Liver (tissue), 9 donors: ENCODE results near the gene ENPP3. TPM values are rescaled to one million over a fixed set of nuclear protein-coding genes. Genes with fewer than 3 reads are reported as not detected.
"Not testable (repeated sequence)": the region's sequence is repeated elsewhere in the genome, so short reads cannot be mapped to it uniquely, and the experiment has no call there.

Experiments
- DNase-seq: peaks from one replicate; pipeline ENCODE4 v3.0.0-alpha.2; 2017; ENCODE audit warnings: low spot score
- H3K27ac ChIP-seq, 2 donors: one replicate each; pipeline ENCODE4 v1.7.0; 2013; ENCODE audit warnings: inconsistent platforms in 2 of 2, low read length in 2 of 2, control low read depth in 1 of 2, low read depth in 1 of 2, mild to moderate bottlenecking in 1 of 2
- H3K27me3 ChIP-seq, 4 donors: one replicate each; pipeline versions ENCODE4 v1.6.1 to v1.7.0; 2013; ENCODE audit warnings: low read length in 3 of 4, inconsistent platforms in 1 of 4, mild to moderate bottlenecking in 1 of 4, moderate library complexity in 1 of 4; ENCODE audit not compliant: control insufficient read depth in 4 of 4, insufficient read depth in 4 of 4
- H3K36me3 ChIP-seq, 4 donors: one replicate each; pipeline versions ENCODE4 v1.6.1 to v1.7.0; 2013; ENCODE audit warnings: low read length in 3 of 4, mild to moderate bottlenecking in 3 of 4, low read depth in 1 of 4, moderate library complexity in 1 of 4; ENCODE audit not compliant: control insufficient read depth in 4 of 4, insufficient read depth in 3 of 4
- H3K4me1 ChIP-seq, 4 donors: one replicate each; pipeline versions ENCODE4 v1.6.1 to v1.7.0; 2013; ENCODE audit warnings: low read length in 3 of 4, mild to moderate bottlenecking in 3 of 4, moderate library complexity in 1 of 4; ENCODE audit not compliant: control insufficient read depth in 4 of 4, insufficient read depth in 4 of 4
- H3K4me3 ChIP-seq, 3 donors: one replicate each; pipeline versions ENCODE4 v1.6.1 to v1.7.0; 2013; ENCODE audit warnings: low read length in 3 of 3, control low read depth in 1 of 3, low read depth in 1 of 3, mild to moderate bottlenecking in 1 of 3
- H3K9ac ChIP-seq, 2 donors: one replicate each; pipeline ENCODE4 v1.7.0; 2013; ENCODE audit warnings: low read length in 2 of 2, mild to moderate bottlenecking in 2 of 2, moderate library complexity in 2 of 2, control low read depth in 1 of 2, low read depth in 1 of 2
- H3K9me3 ChIP-seq, 4 donors: one replicate each; pipeline versions ENCODE4 v1.6.1 to v1.7.0; 2013; ENCODE audit warnings: low read length in 3 of 4; ENCODE audit not compliant: control insufficient read depth in 4 of 4
- EGR1 ChIP-seq, 2 donors: IDR thresholded peaks; 2 replicates each; pipeline ENCODE4 v1.6.1; 2016 to 2018; ENCODE audit warnings: antibody characterized with exemption in 2 of 2, low read depth in 2 of 2
- FOXA1 ChIP-seq: IDR thresholded peaks from 2 replicates; pipeline ENCODE4 v1.6.1; 2016; ENCODE audit warnings: antibody characterized with exemption
- FOXA2 ChIP-seq: IDR thresholded peaks from 2 replicates; pipeline ENCODE4 v1.6.1; 2016; ENCODE audit warnings: antibody characterized with exemption
- GABPA ChIP-seq, 2 donors: IDR thresholded peaks in 1 of 2; conservative IDR thresholded peaks in 1 of 2; 2 replicates each; pipeline ENCODE4 v1.6.1; 2016; ENCODE audit warnings: antibody characterized with exemption in 2 of 2, mild to moderate bottlenecking in 1 of 2, moderate library complexity in 1 of 2
- HNF4A ChIP-seq, 2 donors: conservative IDR thresholded peaks; 2 replicates each; pipeline ENCODE4 v1.6.1; 2016; ENCODE audit warnings: antibody characterized with exemption in 2 of 2, mild to moderate bottlenecking in 2 of 2
- HNF4G ChIP-seq: IDR thresholded peaks from 2 replicates; pipeline ENCODE4 v1.6.1; 2016; ENCODE audit warnings: antibody characterized with exemption
- NR2F2 ChIP-seq: IDR thresholded peaks from 2 replicates; pipeline ENCODE4 v1.6.1; 2016; ENCODE audit warnings: antibody characterized with exemption
- RXRA ChIP-seq, 2 donors: IDR thresholded peaks; 2 replicates each; pipeline ENCODE4 v1.6.1; 2017 to 2018; ENCODE audit warnings: antibody characterized with exemption in 2 of 2, mild to moderate bottlenecking in 1 of 2
- TAF1 ChIP-seq: conservative IDR thresholded peaks from 2 replicates; pipeline ENCODE4 v1.6.1; 2016; ENCODE audit warnings: antibody characterized with exemption, mild to moderate bottlenecking
- YY1 ChIP-seq: IDR thresholded peaks from 2 replicates; pipeline ENCODE4 v1.6.1; 2016; ENCODE audit warnings: antibody characterized with exemption, mild to moderate bottlenecking
- WGBS: extraction: QIAGEN DNeasy Blood & Tissue Kit; methylation state at CpG from one replicate; pipeline ENCODE4 v1.1.7; 2013; 5-methylcytosine and 5-hydroxymethylcytosine counted together
- polyA plus RNA-seq, 2 donors: library from polyadenylated mRNA; stranded (reverse) in 1 of 2; unstranded in 1 of 2; fragments of 200-250 nt in 1 of 2; fragments of >200 nt in 1 of 2; fragmentation: Nextera tagmentation in 1 of 2; extraction: Ambion mirVana in 1 of 2; gene quantifications; one replicate each; pipeline versions ENCODE4 v1.2.1 to v1.2.3, GENCODE V29; 2013 to 2015
- total RNA-seq, 2 donors: library from RNA; depleted of rRNA; stranded (reverse); fragments of >200 nt; gene quantifications; one replicate each; pipeline ENCODE4 v1.2.3, GENCODE V29; 2014
- TF ChIP-seq, protein P1 (sequence below): IDR thresholded peaks from 2 replicates; pipeline ENCODE4 v1.6.1; 2016; ENCODE audit warnings: antibody characterized with exemption
- TF ChIP-seq, protein P2 (sequence below): fragments of 150-350 bp; IDR thresholded peaks from 2 replicates; pipeline ENCODE4 v1.5.1; 2017; ENCODE audit warnings: improper control_type of control experiment, low read depth, low read length; ENCODE audit not compliant: missing input control
- TF ChIP-seq, protein P3 (sequence below): IDR thresholded peaks from 2 replicates; pipeline ENCODE4 v1.6.1; 2016; ENCODE audit warnings: antibody characterized with exemption
- TF ChIP-seq, protein P4 (sequence below): IDR thresholded peaks from 2 replicates; pipeline ENCODE4 v1.6.1; 2016; ENCODE audit warnings: antibody characterized with exemption
- donor health status: healthy.
- donor health status: healthy.
- donor health status: healthy.
- donor health status: healthy.
- donor health status: healthy.

Gene ENPP3
- total and polyA plus RNA-seq, 4 donors = 0.51 to 6.1 (median 1.1) TPM

DNA sequence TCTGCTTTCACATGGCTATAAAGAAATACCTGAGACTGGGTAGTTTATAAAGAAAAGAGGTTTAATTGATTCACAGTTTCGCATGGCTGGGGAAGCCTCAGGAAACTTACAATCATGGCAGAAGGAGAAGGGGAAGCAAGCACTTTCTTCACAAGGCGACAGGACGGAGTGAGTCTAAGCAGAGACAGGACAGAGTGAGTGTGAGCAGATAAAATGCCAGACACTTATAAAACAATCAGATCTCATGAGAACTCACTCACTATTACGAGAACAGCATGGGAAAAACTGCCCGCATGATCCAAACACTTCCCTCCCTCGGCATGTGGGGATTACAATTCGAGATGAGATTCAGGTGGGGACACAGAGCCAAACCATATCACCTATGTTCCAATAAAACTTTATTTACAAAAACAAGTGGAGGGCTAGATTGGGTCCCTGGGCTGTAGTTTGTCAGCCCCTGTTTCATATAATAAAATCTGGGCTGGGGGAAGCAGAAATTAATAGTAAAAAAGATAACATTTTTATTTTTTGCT lies 110.8 kb downstream of the ENPP3 start:
- TF ChIP-seq, protein P1, sequence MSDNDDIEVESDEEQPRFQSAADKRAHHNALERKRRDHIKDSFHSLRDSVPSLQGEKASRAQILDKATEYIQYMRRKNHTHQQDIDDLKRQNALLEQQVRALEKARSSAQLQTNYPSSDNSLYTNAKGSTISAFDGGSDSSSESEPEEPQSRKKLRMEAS = no peak
- TF ChIP-seq GABPA (IDR thresholded peaks at IDR 0.05 in 1 of 2, conservative IDR thresholded peaks at IDR 0.05 in 1 of 2) = no peak
- TF ChIP-seq, protein P2, sequence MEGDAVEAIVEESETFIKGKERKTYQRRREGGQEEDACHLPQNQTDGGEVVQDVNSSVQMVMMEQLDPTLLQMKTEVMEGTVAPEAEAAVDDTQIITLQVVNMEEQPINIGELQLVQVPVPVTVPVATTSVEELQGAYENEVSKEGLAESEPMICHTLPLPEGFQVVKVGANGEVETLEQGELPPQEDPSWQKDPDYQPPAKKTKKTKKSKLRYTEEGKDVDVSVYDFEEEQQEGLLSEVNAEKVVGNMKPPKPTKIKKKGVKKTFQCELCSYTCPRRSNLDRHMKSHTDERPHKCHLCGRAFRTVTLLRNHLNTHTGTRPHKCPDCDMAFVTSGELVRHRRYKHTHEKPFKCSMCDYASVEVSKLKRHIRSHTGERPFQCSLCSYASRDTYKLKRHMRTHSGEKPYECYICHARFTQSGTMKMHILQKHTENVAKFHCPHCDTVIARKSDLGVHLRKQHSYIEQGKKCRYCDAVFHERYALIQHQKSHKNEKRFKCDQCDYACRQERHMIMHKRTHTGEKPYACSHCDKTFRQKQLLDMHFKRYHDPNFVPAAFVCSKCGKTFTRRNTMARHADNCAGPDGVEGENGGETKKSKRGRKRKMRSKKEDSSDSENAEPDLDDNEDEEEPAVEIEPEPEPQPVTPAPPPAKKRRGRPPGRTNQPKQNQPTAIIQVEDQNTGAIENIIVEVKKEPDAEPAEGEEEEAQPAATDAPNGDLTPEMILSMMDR = no peak
- TF ChIP-seq TAF1 = no peak
- TF ChIP-seq NR2F2 = no peak
- no peak for TF ChIP-seq EGR1 (IDR thresholded peaks at IDR 0.05; ENCODE audit: low read depth in 2 of 2)
- no peak for TF ChIP-seq HNF4A (conservative IDR thresholded peaks at IDR 0.05)
- no peak for TF ChIP-seq FOXA2
- TF ChIP-seq YY1 = no peak
- Histone ChIP-seq H3K9me3 (no peaks in the 10 kb centered on the region), H3K36me3 (no peaks in the 10 kb centered on the region), H3K4me1 (no peaks in the 10 kb centered on the region), H3K27me3 (no peaks in the 10 kb centered on the region), H3K9ac (no peak overlapping the region), H3K27ac (no peak overlapping the region), H3K4me3 (no peak overlapping the region)
- no peak for DNase-seq
- WGBS = 91% methylated on average over 7 of the region's 7 CpGs

DNA sequence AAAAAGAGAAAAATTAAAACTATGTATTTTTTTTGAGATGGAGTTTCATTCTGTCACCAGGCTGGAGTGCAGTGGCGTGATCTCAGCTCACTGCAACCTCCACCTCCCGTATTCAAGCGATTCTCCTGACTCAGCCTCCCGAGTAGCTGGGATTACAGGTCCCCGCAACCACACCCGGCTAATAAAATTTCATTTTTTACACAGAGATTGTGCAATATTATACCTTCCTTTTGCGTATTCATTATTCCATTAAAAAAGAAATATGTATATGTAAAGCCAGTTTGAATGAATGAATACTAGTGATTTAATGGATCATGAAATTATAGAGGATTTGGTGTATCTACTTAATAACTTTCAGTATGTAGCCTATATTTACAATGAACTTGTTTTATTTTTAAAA lies 111.9 kb downstream of the ENPP3 start:
- TF ChIP-seq, protein P2 = no peak
- TF ChIP-seq FOXA2 (no peak), TAF1 (no peak), RXRA (IDR thresholded peaks at IDR 0.05) (no peak), FOXA1 (no peak), YY1 (no peak), NR2F2 (no peak), EGR1 (IDR thresholded peaks at IDR 0.05; ENCODE audit: low read depth in 2 of 2) (no peak), HNF4G (no peak)
- TF ChIP-seq, protein P3, sequence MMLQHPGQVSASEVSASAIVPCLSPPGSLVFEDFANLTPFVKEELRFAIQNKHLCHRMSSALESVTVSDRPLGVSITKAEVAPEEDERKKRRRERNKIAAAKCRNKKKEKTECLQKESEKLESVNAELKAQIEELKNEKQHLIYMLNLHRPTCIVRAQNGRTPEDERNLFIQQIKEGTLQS = no peak
- TF ChIP-seq, protein P4, sequence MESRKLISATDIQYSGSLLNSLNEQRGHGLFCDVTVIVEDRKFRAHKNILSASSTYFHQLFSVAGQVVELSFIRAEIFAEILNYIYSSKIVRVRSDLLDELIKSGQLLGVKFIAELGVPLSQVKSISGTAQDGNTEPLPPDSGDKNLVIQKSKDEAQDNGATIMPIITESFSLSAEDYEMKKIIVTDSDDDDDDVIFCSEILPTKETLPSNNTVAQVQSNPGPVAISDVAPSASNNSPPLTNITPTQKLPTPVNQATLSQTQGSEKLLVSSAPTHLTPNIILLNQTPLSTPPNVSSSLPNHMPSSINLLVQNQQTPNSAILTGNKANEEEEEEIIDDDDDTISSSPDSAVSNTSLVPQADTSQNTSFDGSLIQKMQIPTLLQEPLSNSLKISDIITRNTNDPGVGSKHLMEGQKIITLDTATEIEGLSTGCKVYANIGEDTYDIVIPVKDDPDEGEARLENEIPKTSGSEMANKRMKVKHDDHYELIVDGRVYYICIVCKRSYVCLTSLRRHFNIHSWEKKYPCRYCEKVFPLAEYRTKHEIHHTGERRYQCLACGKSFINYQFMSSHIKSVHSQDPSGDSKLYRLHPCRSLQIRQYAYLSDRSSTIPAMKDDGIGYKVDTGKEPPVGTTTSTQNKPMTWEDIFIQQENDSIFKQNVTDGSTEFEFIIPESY = no peak
- no peak for DNase-seq
- Histone ChIP-seq H3K27me3 (no peaks in the 10 kb centered on the region), H3K4me3 (no peak overlapping the region), H3K9ac (no peak overlapping the region), H3K27ac (no peak overlapping the region), H3K4me1 (no peaks in the 10 kb centered on the region), H3K36me3 (no peaks in the 10 kb centered on the region), H3K9me3 (no peaks in the 10 kb centered on the region)
- 94% methylated on average over 7 of the region's 7 CpGs for WGBS

DNA sequence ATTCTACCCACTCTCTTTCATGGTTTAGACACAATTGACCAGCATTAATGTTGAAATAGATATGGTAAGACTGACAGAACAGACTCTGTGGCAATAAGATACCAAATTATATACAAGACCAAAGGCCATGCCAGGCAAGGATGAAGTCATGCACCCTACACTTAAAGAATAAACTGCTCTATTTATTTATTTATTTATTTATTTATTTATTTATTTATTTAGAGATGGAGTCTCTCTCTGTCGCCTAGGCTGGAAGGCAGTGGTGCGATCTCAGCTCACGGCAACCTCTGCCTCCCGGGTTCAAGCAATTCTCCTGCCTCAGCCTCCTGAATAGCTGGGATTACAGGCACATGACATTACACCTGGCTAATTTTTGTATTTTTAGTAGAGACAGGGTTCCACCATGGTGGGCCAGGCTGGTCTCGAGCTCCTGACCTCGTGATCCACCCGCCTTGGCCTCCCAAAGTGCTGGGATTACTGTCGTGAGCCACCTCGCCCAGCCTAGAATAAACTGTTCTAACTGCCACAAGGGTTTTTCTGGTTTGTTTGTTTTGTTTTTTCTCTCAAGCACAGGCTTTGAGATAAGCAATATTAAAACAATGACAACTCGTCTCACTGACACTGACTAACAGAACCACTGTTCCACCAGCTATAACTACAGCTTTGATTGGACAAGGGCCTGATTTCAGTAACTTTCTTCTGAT lies 114.1 kb downstream of the ENPP3 start:
- not testable (repeated sequence) for DNase-seq, H3K9ac ChIP-seq, H3K27ac ChIP-seq, H3K4me1 ChIP-seq, H3K9me3 ChIP-seq, H3K36me3 ChIP-seq, H3K4me3 ChIP-seq, H3K27me3 ChIP-seq
- WGBS = 83% methylated on average over 10 of the region's 10 CpGs
